Left renal pelvis (tissue), 4 donors: ENCODE data around the gene NOTUM. TPM values are rescaled to one million over a fixed set of nuclear protein-coding genes. Genes with fewer than 3 reads are reported as not detected.
"Not testable (repeated sequence)": the region's sequence is repeated elsewhere in the genome, so short reads cannot be mapped to it uniquely, and the experiment has no call there.

ENCODE experiments used
- DNase-seq, 4 donors: peaks; one replicate each; pipeline ENCODE4 v3.0.0-alpha.2; 2013; ENCODE audit warnings: low read depth in 4 of 4, low spot score in 3 of 4
- polyA plus RNA-seq, 4 donors: library from polyadenylated mRNA; unstranded; fragments of 120-200 nt; gene quantifications; one replicate each; pipeline ENCODE4 v1.2.1, GENCODE V29; 2013; ENCODE audit not compliant: insufficient read length in 4 of 4

Gene NOTUM
- polyA plus RNA-seq, 4 donors: 0.30 to 3.0 (median 2.4) TPM

DNA sequence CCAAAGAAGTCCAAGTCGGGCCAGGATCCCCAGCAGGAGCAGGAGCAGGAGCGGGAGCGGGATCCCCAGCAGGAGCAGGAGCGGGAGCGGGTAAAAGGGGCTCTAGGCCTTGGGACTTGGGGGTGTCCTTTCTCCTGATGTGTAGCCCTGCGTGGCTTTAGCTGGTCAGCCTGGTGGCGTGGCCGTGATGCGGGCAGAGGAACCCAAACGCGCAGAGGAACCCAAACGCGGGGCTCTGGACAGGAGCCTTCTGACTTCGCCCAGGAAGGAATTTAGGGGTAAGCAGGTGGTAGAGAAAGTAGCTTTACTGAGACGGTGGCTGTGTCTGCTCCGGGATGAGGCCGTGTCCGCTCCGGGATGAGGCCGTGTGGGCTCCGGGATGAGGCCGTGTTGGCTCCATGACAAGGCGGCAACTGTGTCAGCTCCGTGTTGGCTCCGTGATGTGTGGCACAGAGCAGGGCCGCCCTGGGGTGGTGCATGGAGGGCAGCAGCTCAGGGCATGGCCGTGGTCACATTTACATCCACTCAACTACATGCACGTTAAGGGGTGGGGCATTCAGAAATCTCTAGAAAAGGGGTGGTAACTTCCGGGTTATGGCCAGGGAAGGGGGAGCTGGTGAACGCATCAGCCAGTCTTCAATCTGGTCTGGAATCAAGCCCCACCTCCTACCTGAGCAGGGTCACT, 35.9 kb upstream of the NOTUM start:
- DNase-seq: no peak

DNA sequence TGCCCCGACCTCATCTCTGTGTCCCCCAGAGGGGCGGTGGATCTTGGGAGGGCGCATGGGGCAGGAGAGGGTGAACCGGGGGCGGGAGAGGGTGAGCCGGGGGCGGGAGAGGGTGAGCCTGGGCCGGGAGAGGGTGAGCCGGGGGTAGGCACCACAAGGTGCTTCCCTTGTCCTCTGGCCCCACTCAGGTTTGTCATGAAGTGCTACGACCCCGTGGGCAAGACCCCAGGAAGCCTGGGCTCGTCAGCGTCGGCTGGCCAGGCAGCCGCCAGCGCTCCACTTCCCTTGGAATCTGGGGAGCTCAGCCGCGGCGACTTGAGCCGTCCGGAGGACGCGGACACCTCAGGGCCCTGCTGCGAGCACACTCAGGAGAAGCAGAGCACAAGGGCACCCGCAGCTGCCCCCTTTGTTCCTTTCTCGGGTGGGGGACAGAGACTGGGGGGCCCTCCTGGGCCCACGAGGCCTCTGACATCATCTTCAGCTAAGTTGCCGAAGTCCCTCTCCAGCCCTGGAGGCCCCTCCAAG, 35.3 kb upstream of the NOTUM start:
- DNase-seq: no peak

DNA sequence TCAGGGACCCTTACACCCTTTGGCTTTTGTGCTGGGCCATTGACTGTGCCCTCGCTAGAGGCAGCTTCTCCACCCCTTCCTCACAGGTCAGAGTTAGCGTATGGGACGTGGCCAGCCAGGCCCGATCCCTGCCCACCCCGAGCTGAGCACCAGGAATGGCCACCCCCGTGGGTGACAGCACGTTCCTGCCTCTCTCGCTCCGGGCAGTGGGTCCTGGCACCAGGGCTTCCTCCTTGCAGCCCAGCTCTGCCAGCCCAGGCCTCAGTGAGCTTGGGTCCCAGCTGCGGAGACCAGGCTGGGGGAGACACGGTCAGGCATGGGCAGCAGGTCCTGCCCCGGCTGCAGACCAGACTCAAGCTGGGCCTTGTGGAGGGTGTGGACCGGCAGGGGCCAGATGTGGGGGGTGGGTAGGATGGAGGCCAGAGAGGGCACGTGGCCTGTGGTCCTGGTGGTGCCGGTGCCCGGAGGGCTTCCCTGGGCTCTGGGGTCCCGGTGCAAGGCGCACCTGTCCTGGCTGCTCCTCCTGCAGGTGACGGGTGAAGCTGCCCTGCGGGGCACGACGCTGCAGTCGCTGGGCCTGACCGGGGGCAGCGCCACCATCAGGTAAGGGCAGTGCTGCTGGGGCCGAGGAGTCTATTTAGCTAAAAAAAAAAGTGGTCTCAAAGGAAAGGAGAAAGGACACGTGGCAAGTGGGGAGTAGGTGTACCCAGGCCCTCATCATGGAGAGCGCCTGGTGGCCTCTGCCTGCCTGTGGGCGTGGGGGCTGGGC, 34.7 kb upstream of the NOTUM start:
- DNase-seq: no peak

DNA sequence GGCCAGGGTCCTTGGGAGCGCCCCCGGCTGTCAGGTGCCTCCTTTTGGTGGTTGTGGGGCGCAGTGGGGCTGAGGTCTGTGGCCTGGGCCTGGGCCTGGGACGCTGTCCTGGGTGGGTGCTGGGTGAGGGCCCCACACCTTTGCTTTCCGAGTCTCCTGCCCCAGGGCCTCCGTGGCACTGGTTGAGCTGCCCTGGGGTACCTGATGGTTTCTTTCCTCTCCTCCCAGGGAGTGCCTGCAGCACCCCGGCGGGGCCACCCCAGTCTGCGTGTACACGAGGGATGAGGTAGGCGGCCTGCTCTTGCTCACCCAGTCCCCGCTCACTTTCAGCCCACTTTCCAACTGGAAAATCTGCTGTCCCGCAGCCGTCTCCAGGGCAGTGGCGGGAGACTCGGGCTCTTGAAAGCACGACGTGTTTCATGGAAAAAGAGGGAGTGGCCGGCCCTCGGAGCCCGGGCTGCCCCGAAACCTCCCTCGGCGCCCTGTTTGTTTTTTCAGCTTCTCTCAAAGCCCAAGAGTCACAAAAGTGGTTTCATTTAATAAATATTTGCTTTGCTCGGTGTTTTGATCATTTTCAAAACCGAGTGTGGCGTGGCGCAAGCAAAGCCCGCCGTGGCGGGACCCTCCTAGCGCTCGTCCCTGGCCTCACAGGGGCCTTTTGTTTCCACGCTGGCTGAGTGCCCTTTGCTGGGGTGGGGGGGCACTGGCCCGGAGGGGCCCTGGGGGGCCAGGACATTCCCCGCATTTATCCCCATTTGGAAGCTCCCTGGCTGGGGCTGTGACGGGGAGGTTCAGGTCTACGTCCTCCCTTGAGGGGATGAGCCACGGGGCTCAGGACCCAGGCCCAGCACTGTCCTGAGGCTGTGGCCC, 33.8 kb upstream of the NOTUM start:
- no peak for DNase-seq

DNA sequence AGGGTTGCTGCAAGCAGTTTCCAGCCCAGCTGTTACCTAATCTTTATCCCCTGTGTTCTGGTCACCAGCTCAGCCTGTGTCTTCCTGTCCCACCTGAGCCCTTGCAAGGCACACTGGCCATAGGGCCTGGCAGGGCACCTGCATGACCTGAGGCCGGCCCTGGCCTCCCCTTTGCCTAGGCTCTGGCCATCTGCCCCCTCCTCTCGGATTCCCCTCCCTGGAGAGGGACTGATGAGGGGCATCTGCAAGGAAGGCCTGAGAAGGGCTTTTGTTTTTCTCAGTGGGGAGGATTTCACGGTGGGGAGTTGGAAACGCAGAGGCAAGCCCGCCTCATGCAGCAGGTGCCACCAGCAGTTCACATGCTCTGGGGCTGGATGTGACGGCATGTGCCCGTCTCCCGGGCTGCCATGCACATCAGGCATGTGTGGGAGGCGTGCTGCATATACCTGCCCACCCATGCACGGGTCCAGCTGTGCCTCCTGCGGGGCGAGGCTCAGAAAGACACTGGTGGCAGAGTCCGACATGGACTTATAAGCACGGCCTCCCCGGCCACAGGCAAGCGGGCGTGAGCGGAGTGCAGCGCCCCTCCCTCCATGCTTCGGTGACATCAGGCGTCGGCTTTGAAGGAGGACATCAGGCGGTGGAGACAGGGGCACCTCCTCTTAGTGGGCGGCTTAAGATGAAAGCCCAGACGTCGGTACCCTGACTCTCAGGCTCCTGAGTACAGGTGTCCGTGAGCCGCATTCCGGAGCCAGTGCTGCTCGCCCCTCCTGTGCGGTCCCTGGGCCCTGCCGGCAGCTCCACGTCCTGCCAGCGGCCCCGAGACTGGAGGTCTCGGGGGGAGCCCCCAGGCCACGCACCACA, 33.0 kb upstream of the NOTUM start:
- DNase-seq: no peak

DNA sequence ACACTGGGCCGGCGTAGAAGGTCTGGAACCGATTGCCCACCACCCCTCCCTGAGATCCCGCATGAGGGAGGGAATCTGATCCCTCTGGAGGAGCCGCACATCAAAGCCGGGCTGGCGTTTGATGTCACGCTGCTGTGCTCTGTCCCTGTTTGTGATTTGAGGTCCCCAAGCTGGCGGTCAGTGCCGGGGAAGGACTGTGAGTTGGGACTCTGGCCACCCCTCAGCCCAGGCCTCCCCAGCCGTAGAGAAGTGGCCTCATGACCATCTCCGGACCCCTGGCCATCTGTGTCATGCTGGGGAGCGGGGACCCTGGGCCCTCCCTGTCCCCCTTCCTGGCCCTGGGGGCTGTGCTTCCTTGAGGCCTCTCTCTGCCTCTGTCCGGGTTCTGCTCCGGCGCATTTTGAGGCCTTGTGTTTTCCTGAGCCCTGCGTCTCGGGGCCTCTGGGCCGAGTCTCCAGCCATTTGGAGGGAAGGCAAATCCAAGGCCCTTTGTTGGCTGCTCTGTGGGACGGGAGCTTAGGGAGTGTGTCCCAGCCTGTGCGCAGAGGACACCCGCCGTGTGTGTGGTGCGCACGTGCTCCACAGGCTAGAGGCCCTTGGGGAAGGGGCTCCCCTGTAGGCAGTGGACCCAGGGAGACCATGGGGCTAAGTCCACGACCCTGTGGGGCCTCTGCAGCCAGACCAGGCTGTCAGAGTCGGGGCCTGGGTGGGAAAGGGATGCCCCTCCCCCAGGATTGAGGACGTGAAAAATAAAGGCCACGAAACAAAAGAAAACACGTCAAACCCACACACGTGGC, 31.5 kb upstream of the NOTUM start:
- DNase-seq: peak in 3 of 4 donors; percentile 42 to 73 (median 64)

DNA sequence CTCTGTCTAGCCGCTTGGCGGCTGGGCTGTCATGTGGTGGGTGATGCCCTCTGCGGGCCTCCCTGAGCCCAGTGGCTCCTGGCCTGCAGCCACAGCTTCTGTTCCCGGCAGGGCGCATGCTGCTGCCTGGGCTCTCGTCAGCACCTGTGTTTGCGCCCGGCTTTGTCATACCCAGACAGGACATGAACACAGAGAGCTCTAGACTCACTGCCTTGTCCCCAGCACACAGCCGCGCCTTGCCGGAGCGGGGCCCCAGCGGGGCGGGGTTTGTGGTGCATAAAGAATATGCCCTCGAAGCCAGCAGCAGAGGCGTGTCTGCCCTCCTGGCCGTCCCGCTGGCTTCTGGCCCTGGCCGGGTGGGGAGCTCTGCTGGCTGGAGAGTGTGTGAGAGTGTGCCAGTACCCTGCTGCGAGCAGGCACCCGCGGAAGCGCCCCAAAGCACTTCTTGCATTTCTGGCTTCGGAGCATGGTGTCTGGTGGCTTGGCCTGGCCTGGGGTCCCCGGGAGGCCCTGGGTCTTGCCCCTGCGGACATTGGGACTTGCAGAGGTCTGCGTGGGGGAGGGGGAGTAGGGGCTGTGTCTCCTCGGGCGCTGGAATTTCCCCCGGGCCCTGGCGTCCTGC, 30.8 kb upstream of the NOTUM start:
- DNase-seq: no peak

DNA sequence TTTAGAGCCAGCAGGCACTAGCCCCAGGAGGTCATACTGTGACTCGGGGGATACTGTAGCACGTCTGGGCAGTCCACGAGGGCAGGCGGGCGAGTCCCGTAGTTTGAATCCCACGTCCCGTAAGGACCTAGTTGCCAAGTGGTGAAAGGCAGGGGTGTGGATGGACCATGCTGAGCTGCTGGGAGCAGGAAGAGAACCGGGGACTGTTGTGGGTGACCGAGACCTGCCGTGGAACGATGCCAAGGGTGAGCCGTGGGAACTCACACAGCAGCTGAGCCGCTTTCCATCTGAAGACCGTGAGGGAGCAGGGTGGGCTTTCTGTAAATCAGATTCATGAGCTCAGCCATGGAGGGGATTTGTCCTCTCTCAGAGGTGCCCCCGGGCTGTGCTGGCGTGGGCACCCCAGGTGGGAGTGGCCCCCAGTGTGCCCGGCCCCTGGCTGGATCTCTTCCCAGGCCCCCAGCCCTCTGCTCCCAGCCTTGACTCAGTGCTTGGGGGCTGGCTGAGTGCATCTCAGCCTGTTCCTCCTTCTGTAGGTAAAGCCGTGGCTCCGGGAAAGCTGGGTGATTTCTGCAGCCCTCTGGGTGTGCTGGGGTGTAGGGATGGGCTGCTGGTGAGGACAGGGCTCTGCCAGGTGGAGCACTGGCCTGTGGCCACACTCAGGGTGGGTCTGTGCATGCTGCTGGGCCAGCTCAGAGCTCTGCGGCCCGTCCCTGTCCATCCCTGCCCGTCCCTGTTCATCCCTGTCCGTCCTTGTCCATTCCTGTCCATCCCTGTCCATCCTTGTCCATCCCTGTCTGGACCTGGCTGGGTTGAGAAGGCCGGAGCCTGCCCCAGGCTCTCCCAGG, 30.1 kb upstream of the NOTUM start:
- no peak for DNase-seq

DNA sequence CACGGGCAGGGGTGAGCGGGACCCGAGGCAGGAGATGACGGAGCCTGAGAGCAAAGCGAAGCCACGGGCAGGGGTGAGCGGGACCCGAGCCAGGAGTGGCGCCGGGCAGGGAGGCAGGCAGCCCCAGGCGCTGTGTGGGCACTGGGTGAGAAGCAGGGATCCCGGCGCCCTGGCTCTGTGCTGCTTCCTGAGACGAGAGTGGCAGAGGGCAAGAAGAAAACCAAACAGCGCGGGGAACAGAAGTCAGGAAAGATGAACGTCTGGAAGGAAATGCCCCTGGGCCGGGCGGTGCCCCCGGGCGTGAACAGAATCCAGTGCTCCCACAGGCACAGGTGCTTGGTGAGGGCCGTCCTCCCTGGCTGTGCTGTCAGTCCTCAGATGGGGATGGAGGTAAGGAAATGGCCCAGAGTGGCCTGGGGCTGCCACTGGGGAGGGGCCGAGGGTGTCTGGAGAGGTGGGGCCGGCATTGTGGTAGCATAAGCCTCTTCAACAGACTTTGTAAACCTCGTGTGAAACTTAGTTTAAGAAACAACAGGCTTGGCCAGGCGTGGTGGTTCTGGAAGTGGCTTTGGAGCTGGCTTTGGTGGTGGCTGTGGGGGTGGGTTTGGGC, 26.3 kb upstream of the NOTUM start:
- no peak for DNase-seq

DNA sequence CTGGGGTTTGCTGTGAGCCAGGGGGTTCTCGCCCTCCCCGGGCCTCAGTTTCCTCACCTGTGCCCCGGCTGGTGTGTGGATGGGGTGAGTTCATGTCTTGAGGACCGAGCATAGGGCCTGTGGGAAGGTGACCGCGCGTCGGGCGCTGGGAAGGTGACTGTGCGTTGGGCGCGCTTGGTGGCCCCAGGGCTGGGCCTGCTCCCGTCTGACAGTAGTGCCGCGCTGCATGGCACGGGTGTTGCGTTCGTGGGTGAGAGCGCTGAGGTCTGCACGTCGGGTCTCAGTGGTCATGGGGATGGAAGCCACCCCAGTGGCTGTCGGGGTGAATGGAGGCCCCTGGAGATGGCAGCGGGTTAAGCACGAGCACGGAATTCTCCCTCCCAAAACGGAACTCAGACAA, 25.6 kb upstream of the NOTUM start:
- no peak for DNase-seq

DNA sequence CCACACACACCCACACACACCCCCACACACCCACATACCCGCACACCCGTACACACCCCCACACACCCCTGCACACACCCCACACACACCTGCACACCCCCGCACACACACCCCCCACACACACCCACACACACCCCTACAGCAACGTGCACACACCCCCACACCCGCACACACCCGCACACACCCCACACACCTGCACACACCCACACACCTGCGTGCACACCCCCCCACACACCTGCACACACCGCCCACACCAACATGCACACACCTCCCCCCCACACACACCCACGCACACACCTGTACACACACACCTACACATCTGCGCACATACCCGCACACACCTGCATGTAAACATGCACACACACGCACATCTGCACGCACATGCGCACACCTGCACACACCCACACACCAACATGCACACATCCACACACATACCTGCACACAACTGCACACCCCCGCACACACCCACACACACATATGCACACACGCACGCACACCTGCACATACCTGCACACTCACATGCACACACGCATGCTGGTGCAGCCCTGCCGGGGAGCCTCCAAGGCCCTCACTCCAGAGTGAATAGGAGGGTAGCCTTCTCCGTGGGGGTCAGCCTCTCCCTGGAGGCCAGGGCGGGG, 23.9 kb upstream of the NOTUM start:
- no peak for DNase-seq

DNA sequence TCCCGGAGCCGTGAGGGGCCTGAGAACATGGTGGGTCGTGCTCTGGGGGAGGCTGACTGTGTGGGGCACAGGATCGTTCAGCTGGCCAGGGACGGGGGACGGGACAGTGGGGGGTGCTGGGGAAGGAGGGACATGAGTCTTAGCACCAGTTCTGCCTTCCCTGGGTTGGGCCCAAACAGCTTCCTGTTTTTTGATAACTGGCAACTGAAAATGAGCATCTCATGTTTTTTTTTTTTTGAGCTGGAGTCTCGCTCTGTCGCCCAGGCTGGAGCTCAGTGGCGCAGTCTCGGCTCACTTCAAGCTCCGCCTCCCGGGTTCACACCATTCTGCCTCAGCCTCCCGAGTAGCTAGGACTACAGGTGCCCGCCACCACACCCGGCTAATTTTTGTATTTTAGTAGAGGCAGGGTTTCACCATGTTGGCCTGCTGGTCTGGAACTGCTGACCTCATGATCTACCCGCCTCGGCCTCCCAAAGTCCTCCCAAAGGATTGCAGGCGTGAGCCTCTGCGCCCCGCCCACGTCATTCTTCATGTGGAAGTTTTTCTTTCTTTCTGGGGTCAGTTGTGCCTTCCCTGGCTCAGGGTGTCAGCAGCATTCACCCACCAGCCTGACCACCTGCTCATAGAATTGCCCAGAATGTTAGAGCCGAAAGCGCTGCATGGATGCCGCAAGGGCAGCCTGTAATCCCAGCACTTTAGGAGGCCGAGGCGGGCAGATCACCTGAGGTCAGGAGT, 22.8 kb upstream of the NOTUM start:
- DNase-seq: no peak

DNA sequence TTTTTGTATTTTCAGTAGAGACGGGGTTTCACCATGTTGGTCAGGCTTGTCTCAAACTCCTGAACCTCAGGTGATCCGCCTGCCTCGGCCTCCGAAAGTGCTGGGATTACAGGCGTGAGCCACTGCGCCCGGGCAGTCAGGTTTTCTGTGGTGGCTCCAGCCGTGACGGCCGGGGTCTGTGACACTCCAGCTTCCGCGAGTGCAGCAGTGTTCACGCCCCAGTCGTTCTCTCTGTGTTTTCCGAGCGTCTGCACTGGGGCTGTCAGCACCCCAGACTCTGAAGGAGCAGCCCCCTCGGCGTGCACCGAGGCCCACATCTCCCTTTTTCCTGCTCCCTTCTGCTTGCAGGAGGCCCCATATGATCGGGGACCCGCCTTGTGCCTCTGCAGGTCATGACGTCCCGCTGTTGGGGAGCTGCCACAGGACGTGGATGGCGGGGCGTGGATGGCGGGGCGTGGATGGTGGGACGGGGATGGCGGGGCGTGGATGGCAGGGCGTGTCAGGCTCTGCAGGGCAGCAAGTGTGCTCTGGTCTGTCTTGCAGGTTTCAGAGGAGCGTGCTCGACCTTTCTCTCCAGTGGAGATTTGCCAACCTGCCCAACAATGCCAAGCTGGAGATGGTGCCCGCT, 22.1 kb upstream of the NOTUM start:
- no peak for DNase-seq

DNA sequence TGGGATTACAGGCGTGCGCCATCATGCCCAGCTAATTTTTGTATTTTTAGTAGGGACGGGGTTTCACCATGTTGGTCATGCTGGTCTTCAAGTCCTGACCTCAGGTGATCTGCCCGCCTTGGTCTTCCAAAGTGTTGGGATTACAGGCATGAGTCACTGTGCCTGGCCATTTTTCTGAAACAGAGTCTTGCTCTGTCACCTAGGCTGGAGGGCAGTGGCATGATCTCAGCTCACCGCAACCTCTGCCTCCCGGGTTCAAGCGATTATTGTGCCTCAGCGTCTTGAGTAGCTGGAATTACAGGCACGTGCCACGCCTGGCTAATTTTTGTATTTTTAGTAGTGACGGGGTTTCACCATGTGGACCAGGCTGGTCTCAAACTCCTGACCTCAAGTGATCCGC, 20.5 kb upstream of the NOTUM start:
- not testable (repeated sequence) for DNase-seq

DNA sequence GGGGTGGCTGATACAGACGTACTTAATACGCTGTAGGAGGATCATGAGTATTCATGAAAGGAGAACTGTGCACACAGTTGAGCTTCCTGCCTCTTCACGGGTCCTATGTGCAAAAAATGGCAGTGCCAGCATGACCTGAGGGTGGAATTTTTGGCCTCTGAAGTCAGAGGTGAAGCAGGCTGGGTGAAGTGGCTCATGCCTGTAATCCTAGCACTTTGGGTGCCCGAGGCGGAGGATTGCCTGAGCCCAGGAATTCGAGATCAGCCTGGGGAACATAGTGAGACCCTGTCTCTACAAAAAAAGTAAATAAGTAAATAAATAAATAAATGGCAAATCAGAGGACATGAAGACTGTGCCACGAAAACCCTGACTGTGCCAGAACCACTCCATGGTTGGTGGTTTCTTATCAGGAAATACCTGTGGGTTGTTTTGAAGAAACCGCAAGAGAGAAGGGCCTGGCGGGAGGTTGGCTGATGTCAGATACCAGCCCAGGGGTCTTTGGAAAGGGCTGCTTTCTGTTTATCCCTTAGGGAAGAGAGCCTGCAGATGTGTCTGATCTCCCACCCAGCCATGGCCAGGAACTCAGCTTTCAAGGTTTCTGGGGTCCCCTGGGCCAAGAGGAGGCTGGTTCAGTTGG, 19.8 kb upstream of the NOTUM start:
- DNase-seq: no peak

DNA sequence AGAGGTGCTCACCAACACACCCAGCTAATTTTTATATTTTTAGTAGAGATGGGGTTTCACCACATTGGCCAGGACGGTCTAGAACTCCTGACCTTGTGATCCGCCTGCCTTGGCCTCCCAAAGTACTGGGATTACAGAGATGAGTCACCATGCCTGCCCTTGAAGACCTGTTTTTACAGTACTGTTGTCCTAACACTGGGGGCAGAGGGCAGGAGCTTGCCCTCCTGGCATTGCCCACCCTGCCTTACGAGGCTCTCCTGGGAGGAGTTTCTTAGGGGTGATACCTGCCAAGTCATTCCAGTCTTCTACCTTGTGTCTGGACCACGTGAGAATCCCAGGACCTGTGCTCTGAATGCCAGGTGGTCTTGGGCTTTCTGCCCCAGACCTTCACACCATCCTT, 19.1 kb upstream of the NOTUM start:
- DNase-seq: no peak
